ENCODE data around the gene PTBP2.
"Not testable (repeated sequence)": the region's sequence is repeated elsewhere in the genome, so short reads cannot be mapped to it uniquely, and the experiment has no call there.

The PTBP2 gene

DNA sequence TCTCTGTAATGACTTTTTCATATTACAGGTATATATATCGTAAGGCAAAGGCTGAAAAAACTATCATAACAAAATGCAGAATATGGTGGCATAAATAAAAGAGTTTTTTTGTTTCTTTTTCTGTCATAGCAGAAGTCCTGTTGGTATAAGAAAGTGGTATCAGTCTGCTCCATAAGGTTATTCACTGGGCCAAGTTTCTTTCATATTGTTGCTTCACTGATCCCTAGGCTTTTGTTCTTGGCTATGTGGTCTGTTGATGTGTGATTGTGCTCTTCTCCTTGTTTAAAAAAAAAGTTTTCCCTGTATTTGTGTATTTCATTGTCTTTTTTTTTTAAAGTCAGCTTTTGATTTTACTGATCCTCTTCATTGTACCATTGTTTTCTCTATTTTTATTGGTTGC, 26.0 kb downstream of the PTBP2 start:
- no peak for DNase-seq (ENCODE audit: low read depth)
- TF ChIP-seq, protein P1, sequence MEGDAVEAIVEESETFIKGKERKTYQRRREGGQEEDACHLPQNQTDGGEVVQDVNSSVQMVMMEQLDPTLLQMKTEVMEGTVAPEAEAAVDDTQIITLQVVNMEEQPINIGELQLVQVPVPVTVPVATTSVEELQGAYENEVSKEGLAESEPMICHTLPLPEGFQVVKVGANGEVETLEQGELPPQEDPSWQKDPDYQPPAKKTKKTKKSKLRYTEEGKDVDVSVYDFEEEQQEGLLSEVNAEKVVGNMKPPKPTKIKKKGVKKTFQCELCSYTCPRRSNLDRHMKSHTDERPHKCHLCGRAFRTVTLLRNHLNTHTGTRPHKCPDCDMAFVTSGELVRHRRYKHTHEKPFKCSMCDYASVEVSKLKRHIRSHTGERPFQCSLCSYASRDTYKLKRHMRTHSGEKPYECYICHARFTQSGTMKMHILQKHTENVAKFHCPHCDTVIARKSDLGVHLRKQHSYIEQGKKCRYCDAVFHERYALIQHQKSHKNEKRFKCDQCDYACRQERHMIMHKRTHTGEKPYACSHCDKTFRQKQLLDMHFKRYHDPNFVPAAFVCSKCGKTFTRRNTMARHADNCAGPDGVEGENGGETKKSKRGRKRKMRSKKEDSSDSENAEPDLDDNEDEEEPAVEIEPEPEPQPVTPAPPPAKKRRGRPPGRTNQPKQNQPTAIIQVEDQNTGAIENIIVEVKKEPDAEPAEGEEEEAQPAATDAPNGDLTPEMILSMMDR (IDR thresholded peaks at IDR 0.05; ENCODE audit: low read depth, low read length, missing control alignments) = no peak
- in situ Hi-C loops (cut with HindIII; ENCODE audit: low sequenced_read_pairs) = no loop called here
- H3K4me3 ChIP-seq (ENCODE audit: low read depth, low read length) = no peak overlapping the region

DNA sequence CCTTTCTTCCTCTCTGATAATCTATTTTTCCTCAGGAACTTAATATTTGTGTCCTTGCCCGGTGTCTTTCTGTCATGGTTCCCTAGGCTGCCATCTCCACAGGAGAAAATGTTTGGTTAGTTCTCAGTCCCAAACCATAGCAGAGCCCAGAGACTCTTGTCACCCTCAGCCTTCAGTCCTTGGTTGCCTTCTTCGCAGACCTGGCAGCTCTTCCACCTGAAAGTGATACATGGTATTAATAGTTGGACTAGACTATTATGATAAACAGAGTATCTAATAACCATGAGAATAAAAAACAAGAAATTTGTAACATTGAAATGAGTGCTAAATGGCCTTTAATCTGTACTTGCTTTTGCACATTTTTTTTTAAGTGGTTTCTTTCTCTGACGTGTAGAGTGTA, 26.5 kb downstream of the PTBP2 start:
- TF ChIP-seq, protein P1 (IDR thresholded peaks at IDR 0.05; ENCODE audit: low read depth, low read length, missing control alignments) = no peak
- in situ Hi-C loops (cut with HindIII; ENCODE audit: low sequenced_read_pairs) = no loop called here
- DNase-seq (ENCODE audit: low read depth) = no peak
- H3K4me3 ChIP-seq (ENCODE audit: low read depth, low read length) = no peak overlapping the region

DNA sequence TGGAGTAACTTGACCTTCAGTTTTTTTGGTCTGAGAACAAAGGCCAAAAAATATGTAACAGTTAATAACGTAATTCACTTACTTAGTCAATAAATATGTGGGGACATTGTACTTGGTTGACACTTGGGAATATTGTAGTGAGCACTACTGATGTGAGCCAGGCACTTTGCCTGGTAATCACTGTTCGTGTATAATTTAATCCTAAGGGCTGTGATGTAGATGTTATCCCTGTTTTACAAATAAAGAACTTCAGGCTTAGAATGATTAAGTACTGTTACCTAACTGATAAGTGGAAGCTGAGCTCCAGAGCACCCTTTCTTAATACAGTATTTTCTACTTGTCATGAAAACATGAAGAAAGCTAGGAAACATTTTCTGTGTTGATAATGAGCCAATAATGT, 28.0 kb downstream of the PTBP2 start:
- in situ Hi-C loops (cut with HindIII; ENCODE audit: low sequenced_read_pairs) = no loop called here
- no peak overlapping the region for H3K4me3 ChIP-seq (ENCODE audit: low read depth, low read length)
- DNase-seq (ENCODE audit: low read depth) = no peak
- TF ChIP-seq, protein P1 (IDR thresholded peaks at IDR 0.05; ENCODE audit: low read depth, low read length, missing control alignments) = no peak

DNA sequence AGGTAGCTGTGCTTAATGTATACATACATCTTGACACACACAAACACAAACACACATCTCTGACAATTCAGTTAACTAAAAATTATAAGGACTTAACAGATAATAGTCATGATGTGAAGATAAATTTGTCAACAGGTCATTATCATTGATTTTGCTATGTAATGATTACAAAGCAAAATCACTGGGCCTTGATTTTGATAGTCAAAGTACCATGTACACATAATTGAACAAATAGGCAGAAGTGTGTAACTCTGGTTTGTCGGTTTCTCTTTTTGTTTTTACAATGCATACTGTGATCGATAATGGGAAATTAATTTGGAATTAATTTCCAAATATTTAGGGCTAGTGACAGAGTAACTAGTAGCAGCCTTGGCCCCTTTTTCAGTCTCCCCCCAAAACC, 30.8 kb downstream of the PTBP2 start:
- TF ChIP-seq, protein P1 (IDR thresholded peaks at IDR 0.05; ENCODE audit: low read depth, low read length, missing control alignments) = no peak
- no peak for DNase-seq (ENCODE audit: low read depth)
- in situ Hi-C loops (cut with HindIII; ENCODE audit: low sequenced_read_pairs) = no loop called here
- H3K4me3 ChIP-seq (ENCODE audit: low read depth, low read length) = no peak overlapping the region

DNA sequence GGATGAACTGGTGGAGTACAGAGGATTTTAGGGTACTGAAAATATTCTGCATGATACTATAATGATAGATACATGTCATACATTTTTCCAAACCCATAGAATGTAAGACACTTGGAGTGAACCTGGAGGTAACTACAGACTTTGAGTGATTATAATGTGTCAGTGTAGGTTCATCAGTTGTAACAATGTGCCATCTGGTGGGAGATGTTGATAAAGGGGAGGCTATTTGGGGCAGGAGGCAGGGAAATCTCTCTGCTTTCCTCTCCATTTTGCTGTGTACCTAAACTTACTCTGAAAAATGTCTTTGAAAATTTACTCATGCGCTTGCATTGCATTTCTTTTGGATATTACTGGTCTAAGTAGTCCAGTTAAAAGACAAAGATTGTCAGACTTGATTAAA, 35.2 kb downstream of the PTBP2 start:
- TF ChIP-seq, protein P1 (IDR thresholded peaks at IDR 0.05; ENCODE audit: low read depth, low read length, missing control alignments) = no peak
- H3K4me3 ChIP-seq (ENCODE audit: low read depth, low read length) = no peak overlapping the region
- in situ Hi-C loops (cut with HindIII; ENCODE audit: low sequenced_read_pairs) = no loop called here
- DNase-seq (ENCODE audit: low read depth) = no peak

DNA sequence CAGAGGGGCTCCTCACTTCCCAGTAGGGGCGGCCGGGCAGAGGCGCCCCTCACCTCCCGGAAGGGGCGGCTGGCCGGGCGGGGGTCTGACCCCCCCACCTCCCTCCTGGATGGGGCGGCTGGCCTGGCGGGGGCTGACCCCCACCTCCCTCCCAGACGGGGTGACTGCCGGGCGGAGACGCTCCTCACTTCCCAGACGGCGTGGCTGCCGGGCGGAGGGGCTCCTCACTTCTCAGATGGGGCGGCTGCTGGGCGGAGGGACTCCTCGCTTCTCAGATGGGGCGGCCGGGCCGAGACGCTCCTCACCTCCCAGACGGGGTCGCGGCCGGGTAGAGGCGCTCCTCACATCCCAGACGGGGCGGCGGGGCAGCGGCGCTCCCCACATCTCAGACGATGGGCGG, 41.0 kb downstream of the PTBP2 start:
- DNase-seq (ENCODE audit: low read depth); H3K4me3 ChIP-seq (ENCODE audit: low read depth, low read length); in situ Hi-C loops (cut with HindIII; ENCODE audit: low sequenced_read_pairs): not testable (repeated sequence)

DNA sequence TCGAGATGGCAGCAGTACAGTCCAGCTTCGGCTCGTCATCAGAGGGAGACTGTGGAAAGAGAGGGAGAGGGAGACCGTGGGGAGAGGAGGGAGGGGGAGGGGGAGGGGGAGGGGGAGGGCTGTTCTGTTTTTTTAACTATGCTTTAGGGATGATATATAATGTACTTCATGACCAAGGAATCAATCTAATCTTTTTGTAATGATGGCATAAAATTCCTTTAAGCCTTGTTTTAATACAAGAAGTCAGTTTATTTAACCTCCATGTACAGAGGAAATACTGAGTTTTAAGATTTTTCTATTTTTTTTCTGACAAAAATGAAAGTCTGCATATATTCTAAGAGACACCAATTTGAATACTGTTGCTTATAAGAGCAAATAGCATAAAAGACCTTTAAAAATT, 41.9 kb downstream of the PTBP2 start:
- no peak overlapping the region for H3K4me3 ChIP-seq (ENCODE audit: low read depth, low read length)
- in situ Hi-C loops (cut with HindIII; ENCODE audit: low sequenced_read_pairs) = no loop called here
- DNase-seq (ENCODE audit: low read depth) = no peak
- TF ChIP-seq, protein P1 (IDR thresholded peaks at IDR 0.05; ENCODE audit: low read depth, low read length, missing control alignments) = no peak
